OCI-LY3 (cell line): ENCODE data around the gene CCDC158.

Experiments used
- H2AFZ ChIP-seq: fragments of 200-600, 300-600 bp; shearing (Covaris generic); 2 replicates; pipeline ENCODE4 v1.6.0; 2014; ENCODE audit warnings: antibody characterized with exemption, low read depth, low read length
- H3K27ac ChIP-seq: fragments of 200-600, 300-600 bp; sonication (generic); 2 replicates; pipeline ENCODE4 v1.5.1; 2014; ENCODE audit warnings: mild to moderate bottlenecking, low read length, moderate library complexity, mixed read lengths
- H3K27me3 ChIP-seq: fragments of 200-600, 300-600 bp; sonication (generic); 2 replicates; pipeline ENCODE4 v1.6.1; 2014; ENCODE audit warnings: low read depth, low read length, mixed read lengths
- H3K36me3 ChIP-seq: fragments of 200-600, 300-600 bp; sonication (generic); replicated peaks from 2 replicates; pipeline ENCODE3; 2014; ENCODE audit warnings: low read depth, low read length, mixed read lengths
- H3K4me1 ChIP-seq: fragments of 300-600, 200-600 bp; sonication (generic); 2 replicates; pipeline ENCODE4 v1.6.1; 2014; ENCODE audit warnings: low read length, mixed read lengths
- H3K4me2 ChIP-seq: fragments of 200-600, 300-600 bp; sonication (generic); 2 replicates; pipeline ENCODE4 v1.6.1; 2014; ENCODE audit warnings: low read length, mixed read lengths
- H3K4me3 ChIP-seq: fragments of 300-600, 200-600 bp; sonication (generic); 2 replicates; pipeline ENCODE4 v1.5.1; 2014; ENCODE audit warnings: antibody characterized with exemption, mild to moderate bottlenecking, low read length, moderate library complexity
- H3K79me2 ChIP-seq: fragments of 300-600, 200-600 bp; shearing (Covaris generic); 2 replicates; pipeline ENCODE4 v1.6.1; 2014; ENCODE audit warnings: mild to moderate bottlenecking, low read length, mixed read lengths
- H3K9ac ChIP-seq: fragments of 300-600, 200-600 bp; shearing (Covaris generic); 2 replicates; pipeline ENCODE4 v1.6.0; 2014; ENCODE audit warnings: mild to moderate bottlenecking, low read length, moderate library complexity
- H3K9me3 ChIP-seq: fragments of 200-600, 300-600 bp; shearing (Covaris generic); 2 replicates; pipeline ENCODE4 v1.6.1; 2014; ENCODE audit warnings: low read length, mixed read lengths; ENCODE audit not compliant: insufficient read depth
- H4K20me1 ChIP-seq: fragments of 200-600, 300-600 bp; sonication (generic); 2 replicates; pipeline ENCODE4 v1.6.1; 2016; ENCODE audit warnings: low read length, mixed read lengths; ENCODE audit not compliant: insufficient read depth
- EZH2phosphoT487 ChIP-seq: fragments of 200-600 bp; shearing (Covaris generic); IDR thresholded peaks from 2 replicates; pipeline ENCODE4 v1.6.1; 2018; ENCODE audit warnings: antibody characterized with exemption, mixed run types, low read depth
- TF ChIP-seq, protein P1 (sequence below): fragments of 200-600, 300-600 bp; sonication (generic); IDR thresholded peaks from 2 replicates; pipeline ENCODE4 v1.5.1; 2014; ENCODE audit warnings: antibody characterized with exemption, low read length, low read depth

CCDC158 gene

DNA sequence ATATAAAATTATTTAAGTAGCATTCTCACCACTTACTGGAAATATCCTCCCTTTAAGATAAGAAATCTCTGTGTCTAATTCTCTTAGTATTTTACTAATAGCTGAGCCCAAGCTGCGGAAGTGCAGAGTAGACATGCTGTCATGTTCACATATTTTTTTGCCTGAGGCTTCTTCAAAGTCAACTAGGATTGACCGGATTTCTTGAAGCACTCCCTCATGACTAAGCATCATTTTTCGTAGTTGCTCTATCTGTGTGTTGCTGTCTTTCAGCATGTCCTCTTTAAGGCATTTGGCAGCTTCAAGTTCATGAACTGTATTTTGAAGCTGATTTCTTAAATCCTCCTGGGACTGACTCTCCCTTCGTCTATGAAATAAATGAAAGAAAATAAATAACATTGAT is 36.9 kb downstream of the CCDC158 start:
- Histone ChIP-seq H3K9ac (no peak overlapping the region), H3K36me3 (no peaks in the 10 kb centered on the region), H2AFZ (no peak overlapping the region), H3K9me3 (peaks cover 4% of the 10 kb centered on the region; the same call in 1 of the 2 replicates), H4K20me1 (no peaks in the 10 kb centered on the region), H3K4me3 (no peak overlapping the region), H3K4me1 (no peaks in the 10 kb centered on the region), H3K27ac (no peak overlapping the region), H3K79me2 (no peaks in the 10 kb centered on the region), H3K27me3 (no peaks in the 10 kb centered on the region), H3K4me2 (no peak overlapping the region)
- TF ChIP-seq EZH2phosphoT487: no peak
- TF ChIP-seq, protein P1, sequence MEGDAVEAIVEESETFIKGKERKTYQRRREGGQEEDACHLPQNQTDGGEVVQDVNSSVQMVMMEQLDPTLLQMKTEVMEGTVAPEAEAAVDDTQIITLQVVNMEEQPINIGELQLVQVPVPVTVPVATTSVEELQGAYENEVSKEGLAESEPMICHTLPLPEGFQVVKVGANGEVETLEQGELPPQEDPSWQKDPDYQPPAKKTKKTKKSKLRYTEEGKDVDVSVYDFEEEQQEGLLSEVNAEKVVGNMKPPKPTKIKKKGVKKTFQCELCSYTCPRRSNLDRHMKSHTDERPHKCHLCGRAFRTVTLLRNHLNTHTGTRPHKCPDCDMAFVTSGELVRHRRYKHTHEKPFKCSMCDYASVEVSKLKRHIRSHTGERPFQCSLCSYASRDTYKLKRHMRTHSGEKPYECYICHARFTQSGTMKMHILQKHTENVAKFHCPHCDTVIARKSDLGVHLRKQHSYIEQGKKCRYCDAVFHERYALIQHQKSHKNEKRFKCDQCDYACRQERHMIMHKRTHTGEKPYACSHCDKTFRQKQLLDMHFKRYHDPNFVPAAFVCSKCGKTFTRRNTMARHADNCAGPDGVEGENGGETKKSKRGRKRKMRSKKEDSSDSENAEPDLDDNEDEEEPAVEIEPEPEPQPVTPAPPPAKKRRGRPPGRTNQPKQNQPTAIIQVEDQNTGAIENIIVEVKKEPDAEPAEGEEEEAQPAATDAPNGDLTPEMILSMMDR: no peak

DNA sequence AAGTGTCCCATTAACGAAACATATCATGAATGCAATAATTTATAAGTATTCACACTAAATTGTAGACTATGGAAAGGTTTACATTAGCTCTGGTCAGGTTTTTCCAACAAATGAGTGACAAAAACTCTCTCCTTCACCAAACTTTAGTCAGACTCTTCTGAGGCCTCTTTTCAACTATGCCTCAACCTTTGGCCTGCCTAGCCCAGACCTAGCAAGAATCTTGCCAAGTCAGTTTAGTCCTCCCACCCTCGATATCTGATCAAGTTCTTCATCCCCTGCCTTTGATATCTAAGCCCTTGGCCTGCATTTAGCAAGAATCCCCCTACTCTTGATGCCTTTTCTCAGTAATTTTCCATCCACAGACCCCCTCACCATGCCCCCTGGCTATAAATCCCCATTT is 37.9 kb downstream of the CCDC158 start:
- Histone ChIP-seq H3K4me2 (no peak overlapping the region), H3K9ac (no peak overlapping the region), H3K4me3 (no peak overlapping the region), H4K20me1 (no peaks in the 10 kb centered on the region), H3K4me1 (no peaks in the 10 kb centered on the region), H3K27ac (no peak overlapping the region), H3K9me3 (no peaks in the 10 kb centered on the region), H2AFZ (no peak overlapping the region), H3K79me2 (no peaks in the 10 kb centered on the region), H3K27me3 (no peaks in the 10 kb centered on the region), H3K36me3 (no peaks in the 10 kb centered on the region)
- TF ChIP-seq, protein P1: no peak

DNA sequence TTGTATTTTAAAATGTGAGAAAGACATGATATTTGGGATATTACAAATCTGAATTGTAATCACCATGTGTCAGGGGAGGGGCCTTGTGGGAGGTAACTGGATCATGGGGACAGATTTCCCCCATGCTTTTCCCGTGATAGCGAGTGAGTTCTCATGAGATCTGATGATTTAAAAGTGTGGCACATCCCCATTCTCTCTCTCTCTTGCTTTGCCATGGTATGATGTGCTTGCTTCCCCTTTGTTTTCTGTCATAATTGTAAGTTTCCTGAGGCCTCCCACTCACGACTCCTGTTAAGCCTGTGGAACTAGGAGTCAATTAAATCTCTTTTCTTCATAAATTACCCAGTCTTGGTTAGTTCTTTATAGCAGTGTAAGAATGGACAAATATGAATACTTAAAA is 39.0 kb downstream of the CCDC158 start:
- H4K20me1 ChIP-seq: no peaks in the 10 kb centered on the region
- no peak for TF ChIP-seq EZH2phosphoT487
- TF ChIP-seq, protein P1: no peak
- no peak overlapping the region for H3K27ac ChIP-seq
- H3K9me3 ChIP-seq: no peaks in the 10 kb centered on the region
- H3K9ac ChIP-seq: no peak overlapping the region
- peaks cover 10% of the 10 kb centered on the region for H3K4me1 ChIP-seq
- no peak overlapping the region for H3K4me3 ChIP-seq
- no peaks in the 10 kb centered on the region for H3K27me3 ChIP-seq
- H3K36me3 ChIP-seq: no peaks in the 10 kb centered on the region
- no peak overlapping the region for H3K4me2 ChIP-seq
- H2AFZ ChIP-seq: no peak overlapping the region
- H3K79me2 ChIP-seq: no peaks in the 10 kb centered on the region

DNA sequence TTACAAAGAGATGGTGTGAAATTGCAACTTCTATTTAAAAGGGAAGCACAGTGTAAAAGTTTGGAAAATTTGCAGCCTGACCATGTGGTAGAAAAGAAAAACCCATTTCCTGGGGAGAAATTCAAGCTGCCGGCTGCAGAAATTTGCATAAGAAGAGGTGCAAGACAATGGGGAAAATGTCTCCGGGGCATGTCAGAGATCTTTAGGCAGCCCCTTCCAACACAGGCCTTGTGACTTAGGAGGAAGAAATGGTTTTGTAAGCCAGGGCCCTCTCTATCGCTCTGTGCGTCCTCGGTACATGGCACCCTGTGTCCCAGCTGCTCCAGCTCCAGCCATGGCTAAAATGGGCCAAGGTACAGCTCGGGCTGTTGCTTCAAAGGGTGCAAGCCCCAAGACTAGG is 40.4 kb downstream of the CCDC158 start:
- no peaks in the 10 kb centered on the region for H4K20me1 ChIP-seq

More for the DNA sequence above, 40.4 kb downstream of the CCDC158 start:
- H3K9ac ChIP-seq: no peak overlapping the region
- no peak overlapping the region for H3K4me2 ChIP-seq
- H2AFZ ChIP-seq: no peak overlapping the region
- TF ChIP-seq, protein P1: no peak
- TF ChIP-seq EZH2phosphoT487: no peak
- no peaks in the 10 kb centered on the region for H3K36me3 ChIP-seq
- H3K27me3 ChIP-seq: no peaks in the 10 kb centered on the region
- no peak overlapping the region for H3K4me3 ChIP-seq
- H3K4me1 ChIP-seq: peaks cover 13% of the 10 kb centered on the region
- H3K9me3 ChIP-seq: no peaks in the 10 kb centered on the region
- no peaks in the 10 kb centered on the region for H3K79me2 ChIP-seq
- no peak overlapping the region for H3K27ac ChIP-seq
